HepG2 (cell line): ENCODE data around the gene TMEM50B. TPM values are rescaled to one million over a fixed set of nuclear protein-coding genes. Genes with fewer than 3 reads are reported as not detected.
A peak's percentile ranks its signal among the peaks of the same experiment; 100 is the strongest.

Experiments
- CAMTA2 ChIP-seq: sonication (generic); formaldehyde crosslinking; IDR thresholded peaks from 2 replicates; pipeline ENCODE4 v1.4.0; 2020; ENCODE audit warnings: mild to moderate bottlenecking, missing genetic modification reagents, borderline replicate concordance
- CERS6 ChIP-seq: sonication (generic); formaldehyde crosslinking; IDR thresholded peaks from 2 replicates; pipeline ENCODE4 v1.5.0; 2020; ENCODE audit warnings: missing genetic modification reagents
- ELF1 ChIP-seq: sonication (generic); formaldehyde crosslinking; IDR thresholded peaks from 2 replicates; pipeline ENCODE4 v1.4.0; 2020; ENCODE audit warnings: missing genetic modification reagents
- GABPA ChIP-seq, 2 experiments: IDR thresholded peaks; 2 replicates each; pipeline ENCODE4 v1.6.1; 2011 to 2016; ENCODE audit warnings: low read depth in 2 of 2, low read length in 1 of 2, missing biosample characterization in 1 of 2, missing genetic modification characterization in 1 of 2
- MEF2D ChIP-seq: sonication (generic); formaldehyde crosslinking; IDR thresholded peaks from 2 replicates; pipeline ENCODE4 v1.5.1; 2020; ENCODE audit warnings: mild to moderate bottlenecking, missing genetic modification reagents
- MTA1 ChIP-seq: sonication (generic); formaldehyde crosslinking; IDR thresholded peaks from 2 replicates; pipeline ENCODE4 v1.4.0; 2020; ENCODE audit warnings: missing genetic modification reagents, mild to moderate bottlenecking, borderline replicate concordance
- PRDM10 ChIP-seq: sonication (generic); formaldehyde crosslinking; IDR thresholded peaks from 2 replicates; pipeline ENCODE4 v1.4.0; 2020; ENCODE audit warnings: low read depth, missing genetic modification reagents
- PRPF4 ChIP-seq: fragments of 200-400 bp; formaldehyde crosslinking; IDR thresholded peaks from 2 replicates; pipeline ENCODE4 v1.6.1; 2016; ENCODE audit warnings: low read length, low read depth; ENCODE audit not compliant: poor library complexity, severe bottlenecking
- RNF2 ChIP-seq: fragments of 450-650 bp; conservative IDR thresholded peaks from 2 replicates; pipeline ENCODE4 v1.6.1; 2016; ENCODE audit warnings: low read depth
- SMARCE1 ChIP-seq: fragments of 450-650 bp; IDR thresholded peaks from 2 replicates; pipeline ENCODE4 v1.6.1; 2017; ENCODE audit warnings: borderline replicate concordance
- TBL1XR1 ChIP-seq: fragments of 150-350 bp; IDR thresholded peaks from 2 replicates; pipeline ENCODE4 v1.6.1; 2014; ENCODE audit warnings: borderline replicate concordance, low read length; ENCODE audit not compliant: partially characterized antibody
- TBX3 ChIP-seq: fragments of 450-650 bp; IDR thresholded peaks from 2 replicates; pipeline ENCODE4 v1.6.1; 2017; ENCODE audit warnings: antibody characterized with exemption, mild to moderate bottlenecking, inconsistent platforms, borderline replicate concordance
- TFDP2 ChIP-seq: sonication (generic); formaldehyde crosslinking; IDR thresholded peaks from 2 replicates; pipeline ENCODE4 v1.4.0; 2020; ENCODE audit warnings: missing genetic modification reagents
- ZBTB20 ChIP-seq: sonication (generic); formaldehyde crosslinking; IDR thresholded peaks from 2 replicates; pipeline ENCODE4 v1.8.1; 2023; ENCODE audit warnings: missing genetic modification reagents, low read depth, mild to moderate bottlenecking, borderline replicate concordance
- ZBTB7A ChIP-seq: sonication (generic); formaldehyde crosslinking; IDR thresholded peaks from 2 replicates; pipeline ENCODE4 v1.8.0; 2022; ENCODE audit warnings: mild to moderate bottlenecking, missing genetic modification reagents
- ZNF136 ChIP-seq: sonication (generic); formaldehyde crosslinking; IDR thresholded peaks from 2 replicates; pipeline ENCODE4 v1.8.1; 2022; ENCODE audit warnings: low read depth, mild to moderate bottlenecking, moderate library complexity, missing genetic modification reagents
- ZNF451 ChIP-seq: sonication (generic); formaldehyde crosslinking; IDR thresholded peaks from 2 replicates; pipeline ENCODE4 v1.5.0; 2020; ENCODE audit warnings: mild to moderate bottlenecking, missing genetic modification reagents
- ZNF580 ChIP-seq: IDR thresholded peaks from 2 replicates; pipeline ENCODE4 v1.6.1; 2016; ENCODE audit warnings: low read depth, borderline replicate concordance
- ZNF607 ChIP-seq: sonication (generic); formaldehyde crosslinking; IDR thresholded peaks from 2 replicates; pipeline ENCODE4 v1.5.1; 2020; ENCODE audit warnings: missing genetic modification reagents, mild to moderate bottlenecking, borderline replicate concordance
- ZNF709 ChIP-seq: sonication (generic); formaldehyde crosslinking; IDR thresholded peaks from 2 replicates; pipeline ENCODE4 v1.5.0; 2020; ENCODE audit warnings: mild to moderate bottlenecking, missing genetic modification reagents
- ZNF740 ChIP-seq: sonication (generic); formaldehyde crosslinking; IDR thresholded peaks from 2 replicates; pipeline ENCODE4 v1.4.0; 2020; ENCODE audit warnings: missing genetic modification reagents
- ZSCAN25 ChIP-seq: sonication (generic); formaldehyde crosslinking; IDR thresholded peaks from 2 replicates; pipeline ENCODE4 v1.8.0; 2022; ENCODE audit warnings: mild to moderate bottlenecking, missing genetic modification reagents
- ZSCAN30 ChIP-seq: sonication (generic); formaldehyde crosslinking; IDR thresholded peaks from 2 replicates; pipeline ENCODE4 v1.5.0; 2020; ENCODE audit warnings: mild to moderate bottlenecking, missing genetic modification reagents
- polyA plus RNA-seq, 8 experiments: library from polyadenylated mRNA; depleted of rRNA in 3 of 8; stranded (reverse) in 7 of 8; unstranded in 1 of 8; fragments of >200 nt; fragmentation: Illumina TruSeq in 4 of 8; extraction: Trizol in 4 of 8; gene quantifications; 2 replicates each; pipeline versions ENCODE4 v1.2.1 to v1.2.3, GENCODE V29; 2011 to 2016; ENCODE audit warnings: low read depth in 4 of 8, missing spikeins in 1 of 8, mixed read lengths in 1 of 8; ENCODE audit not compliant: insufficient read depth in 1 of 8
- total RNA-seq, 5 experiments: library from RNA; depleted of rRNA; stranded (reverse); fragments of >200 nt; fragmentation: Illumina TruSeq; extraction: Trizol; gene quantifications; 2 replicates each; pipeline ENCODE4 v1.2.3, GENCODE V29; 2016; ENCODE audit warnings: low read depth in 1 of 5

Gene TMEM50B
- total and polyA plus RNA-seq, 2 of the 13 experiments (the other 11 are each of a cell fraction or from before 2014, with no cell fraction given): 29.9 to 46.3 TPM

- TF ChIP-seq ZBTB7A (peak; percentile 82; the same call in 1 of the 2 replicates), PRDM10 (peak; percentile 99), ZNF580 (CRISPR knock-in tag) (peak; percentile 49; the same call in 1 of the 2 replicates), TBL1XR1 (peak; percentile 68), MEF2D (CRISPR knock-in tag) (peak; percentile 55; the same call in 1 of the 2 replicates), ZSCAN25 (peak; percentile 75; the same call in 1 of the 2 replicates), ZSCAN30 (CRISPR knock-in tag) (no peak), ZNF740 (no peak), ZNF709 (CRISPR knock-in tag) (peak; percentile 70; the same call in 1 of the 2 replicates), PRPF4 (no peak), ZBTB20 (CRISPR knock-in tag) (peak; percentile 25; the same call in 1 of the 2 replicates), ZNF451 (CRISPR knock-in tag) (peak; percentile 68; the same call in 1 of the 2 replicates), ZNF607 (peak; percentile 76; the same call in 1 of the 2 replicates), CAMTA2 (CRISPR knock-in tag) (no peak), SMARCE1 (no peak), CERS6 (no peak), MTA1 (peak; percentile 33; the same call in 1 of the 2 replicates), TBX3 (no peak), TFDP2 (CRISPR knock-in tag) (peak; percentile 57; the same call in 1 of the 2 replicates), ELF1 (CRISPR knock-in tag) (peak; percentile 53; the same call in 1 of the 2 replicates), RNF2 (no peak), GABPA (IDR thresholded peaks at IDR 0.05; ENCODE audit: low read depth, low read length) (no peak), GABPA (CRISPR knock-in tag; IDR thresholded peaks at IDR 0.05; ENCODE audit: low read depth) (peak; percentile 79), ZNF136 (0 out of 2 replicates have a peak, but pooled peaks have one; percentile 78)
These were observed 11.8 kb upstream of the TMEM50B start, which contains the start of gene DNAJC28 (continued) for GRCh38 chr21:33491373-33492102.
